Uterus (tissue), 4 donors: ENCODE data around the gene CAMK2B. TPM values are rescaled to one million over a fixed set of nuclear protein-coding genes. Genes with fewer than 3 reads are reported as not detected.

ENCODE experiments used
- DNase-seq, 2 donors: peaks; one replicate each; pipeline ENCODE4 v3.0.0-alpha.2; 2019 to 2020
- H3K27ac ChIP-seq, 2 donors: fragments of 200-600 bp; sonication (generic); 1 replicate in 1 of 2; 2 replicates in 1 of 2; pipeline ENCODE4 v1.5.1; 2016 to 2018
- H3K27me3 ChIP-seq, 2 donors: fragments of 200-600 bp; sonication (generic); one replicate each; pipeline ENCODE4 v1.5.1; 2018 to 2019; ENCODE audit warnings: control low read depth in 1 of 2
- H3K36me3 ChIP-seq, 2 donors: fragments of 200-600 bp; sonication (generic); one replicate each; pipeline ENCODE4 v1.5.1; 2019; ENCODE audit warnings: control low read depth in 1 of 2
- H3K4me1 ChIP-seq, 2 donors: fragments of 200-600 bp; sonication (generic); one replicate each; pipeline ENCODE4 v1.5.1; 2018 to 2019; ENCODE audit warnings: control low read depth in 1 of 2
- H3K4me3 ChIP-seq, 2 donors: fragments of 200-600 bp; sonication (generic); 1 replicate in 1 of 2; 2 replicates in 1 of 2; pipeline ENCODE4 v1.5.1; 2018 to 2019; ENCODE audit warnings: mild to moderate bottlenecking in 1 of 2
- H3K9me3 ChIP-seq, 2 donors: fragments of 200-600 bp; sonication (generic); one replicate each; pipeline ENCODE4 v1.5.1; 2019; ENCODE audit warnings: control low read depth in 1 of 2
- CTCF ChIP-seq, 4 experiments: fragments of 200-600 bp in 2 of 4; fragments of 450-650 bp in 2 of 4; sonication (generic) in 2 of 4; IDR thresholded peaks; one replicate each; pipeline ENCODE4 v1.5.1; 2016 to 2019; ENCODE audit warnings: antibody characterized with exemption in 4 of 4, mild to moderate bottlenecking in 2 of 4, moderate library complexity in 1 of 4
- POLR2A ChIP-seq, 2 donors: fragments of 450-650 bp; IDR thresholded peaks; one replicate each; pipeline ENCODE4 v1.6.1; 2016; ENCODE audit warnings: antibody characterized with exemption in 2 of 2, mild to moderate bottlenecking in 1 of 2, moderate library complexity in 1 of 2
- intact Hi-C: fragments of 100-400 bp; cut with DNase I; formaldehyde crosslinking; loops from one replicate; pipeline ENCODE4 v1.15.1; 2023; ENCODE audit warnings: low total_unique reads
- total RNA-seq, 4 donors: library from RNA; depleted of rRNA in 3 of 4; stranded (reverse); fragments of >200 nt in 3 of 4; gene quantifications; one replicate each; pipeline versions ENCODE4 v1.1.0 to v1.2.4, GENCODE V29; 2014 to 2023
- donor health status: DM: yes; HTN: yes; CAD: no.

CAMK2B gene
- total RNA-seq, 4 donors from 2014 or later: 0.40 to 1.1 TPM; not detected in 2

GRCh38 chr7:44309271-44310091 lies 15.9 kb downstream of the CAMK2B start:
- peak in 1 of 2 donors; percentile 55 for DNase-seq
- Histone ChIP-seq H3K27me3 (no peaks in the 10 kb centered on the region), H3K4me1 (no peaks in the 10 kb centered on the region), H3K9me3 (peaks cover 0 to 3% of the 10 kb centered on the region in 2 donors), H3K4me3 (peak overlapping the region in 1 of 2 donors; percentile 39), H3K36me3 (no peaks in the 10 kb centered on the region), H3K27ac (no peak overlapping the region)
- intact Hi-C loops: no loop called here
- TF ChIP-seq POLR2A (IDR thresholded peaks at IDR 0.05) (no peak), CTCF (IDR thresholded peaks at IDR 0.05) (no peak)

GRCh38 chr7:44308596-44309270 lies 16.7 kb downstream of the CAMK2B start:
- Histone ChIP-seq H3K9me3 (no peaks in the 10 kb centered on the region), H3K4me1 (no peaks in the 10 kb centered on the region), H3K27ac (no peak overlapping the region), H3K4me3 (no peak overlapping the region), H3K36me3 (no peaks in the 10 kb centered on the region), H3K27me3 (no peaks in the 10 kb centered on the region)
- no peak for DNase-seq
- TF ChIP-seq POLR2A (IDR thresholded peaks at IDR 0.05) (no peak), CTCF (IDR thresholded peaks at IDR 0.05) (no peak)
- intact Hi-C loops: no loop called here

- H3K27ac ChIP-seq: no peak overlapping the region
- no peak for TF ChIP-seq POLR2A (IDR thresholded peaks at IDR 0.05)
- no peak for TF ChIP-seq CTCF (IDR thresholded peaks at IDR 0.05)
- H3K9me3 ChIP-seq: no peaks in the 10 kb centered on the region
- intact Hi-C loops: no loop called here
- no peaks in the 10 kb centered on the region for H3K36me3 ChIP-seq
- DNase-seq: no peak
- H3K4me3 ChIP-seq: no peak overlapping the region
- H3K27me3 ChIP-seq: no peaks in the 10 kb centered on the region
- H3K4me1 ChIP-seq: no peaks in the 10 kb centered on the region
Observed at GRCh38 chr7:44307905-44308595, 17.3 kb downstream of the CAMK2B start.

GRCh38 chr7:44307301-44307900 lies 18.0 kb downstream of the CAMK2B start:
- no peak overlapping the region for H3K27ac ChIP-seq
- no peak overlapping the region for H3K4me3 ChIP-seq
- intact Hi-C loops: no loop called here
- H3K4me1 ChIP-seq: no peaks in the 10 kb centered on the region
- DNase-seq: no peak
- no peak for TF ChIP-seq CTCF (IDR thresholded peaks at IDR 0.05)
- TF ChIP-seq POLR2A (IDR thresholded peaks at IDR 0.05): no peak
- H3K36me3 ChIP-seq: no peaks in the 10 kb centered on the region
- H3K27me3 ChIP-seq: no peaks in the 10 kb centered on the region
- H3K9me3 ChIP-seq: no peaks in the 10 kb centered on the region
